ENCODE measurements around the gene ANXA4.

GRCh38 chr2:69781321-69782248 is 39.7 kb downstream of the ANXA4 start:
- no peak for TF ChIP-seq CTCF (IDR thresholded peaks at IDR 0.05)
- peak in 1 of 2 donors; percentile 35 for TF ChIP-seq POLR2AphosphoS5 (IDR thresholded peaks at IDR 0.05; ENCODE audit: insufficient read depth in 1 of 2, low read depth in 1 of 2)

Data from vagina (tissue), 2 donors.